HEK293 (cell line): ENCODE data around the gene RETREG3.

Source experiments
- HOXA7 ChIP-seq: sonication (generic); formaldehyde crosslinking; IDR thresholded peaks from 2 replicates; pipeline ENCODE4 v1.8.1; 2022; ENCODE audit warnings: missing genetic modification reagents, borderline replicate concordance
- KLF1 ChIP-seq: fragments of 450-650 bp; formaldehyde crosslinking; IDR thresholded peaks from 2 replicates; pipeline ENCODE4 v1.5.1; 2016; ENCODE audit warnings: missing biosample characterization, missing genetic modification characterization
- KLF8 ChIP-seq: fragments of 450-650 bp; formaldehyde crosslinking; IDR thresholded peaks from 2 replicates; pipeline ENCODE4 v1.5.1; 2016; ENCODE audit warnings: missing biosample characterization, missing genetic modification characterization
- MEIS1 ChIP-seq: sonication (generic); formaldehyde crosslinking; IDR thresholded peaks from 2 replicates; pipeline ENCODE4 v1.8.1; 2022; ENCODE audit warnings: missing genetic modification reagents, mild to moderate bottlenecking, borderline replicate concordance
- SP2 ChIP-seq: fragments of 450-650 bp; formaldehyde crosslinking; IDR thresholded peaks from 2 replicates; pipeline ENCODE4 v1.5.1; 2016; ENCODE audit warnings: missing biosample characterization, missing genetic modification characterization
- SP3 ChIP-seq: fragments of 450-650 bp; formaldehyde crosslinking; IDR thresholded peaks from 2 replicates; pipeline ENCODE4 v1.5.1; 2016; ENCODE audit warnings: missing biosample characterization, missing genetic modification characterization
- ZBTB20 ChIP-seq: fragments of 450-650 bp; formaldehyde crosslinking; IDR thresholded peaks from 2 replicates; pipeline ENCODE4 v1.5.1; 2016; ENCODE audit warnings: missing biosample characterization, missing genetic modification characterization
- ZIC2 ChIP-seq: fragments of 450-650 bp; formaldehyde crosslinking; IDR thresholded peaks from 2 replicates; pipeline ENCODE4 v1.5.1; 2016; ENCODE audit warnings: missing biosample characterization, missing genetic modification characterization
- ZNF140 ChIP-seq: fragments of 450-650 bp; formaldehyde crosslinking; IDR thresholded peaks from 2 replicates; pipeline ENCODE4 v1.5.1; 2016; ENCODE audit warnings: missing biosample characterization, missing genetic modification characterization
- ZNF266 ChIP-seq: fragments of 450-650 bp; formaldehyde crosslinking; IDR thresholded peaks from 2 replicates; pipeline ENCODE4 v1.5.1; 2016; ENCODE audit warnings: missing biosample characterization, missing genetic modification characterization, low read depth
- ZNF274 ChIP-seq, 2 experiments: fragments of 200-500 bp in 1 of 2; fragments of 450-650 bp in 1 of 2; sonication (Bioruptor generic) in 1 of 2; formaldehyde crosslinking in 1 of 2; IDR thresholded peaks; 2 replicates each; pipeline versions ENCODE4 v1.5.1 to v1.6.1; 2014 to 2016; ENCODE audit warnings: borderline replicate concordance in 1 of 2, inconsistent platforms in 1 of 2, low read length in 1 of 2, missing biosample characterization in 1 of 2, missing genetic modification characterization in 1 of 2
- ZNF423 ChIP-seq: fragments of 450-650 bp; formaldehyde crosslinking; IDR thresholded peaks from 2 replicates; pipeline ENCODE4 v1.5.1; 2016; ENCODE audit warnings: missing biosample characterization, missing genetic modification characterization
- ZNF473 ChIP-seq: fragments of 450-650 bp; formaldehyde crosslinking; IDR thresholded peaks from 2 replicates; pipeline ENCODE4 v1.5.1; 2017; ENCODE audit warnings: missing biosample characterization, missing genetic modification characterization
- ZNF561 ChIP-seq: fragments of 450-650 bp; IDR thresholded peaks from 2 replicates; pipeline ENCODE4 v1.5.1; 2018; ENCODE audit warnings: missing biosample characterization, missing genetic modification characterization, borderline replicate concordance
- ZNF623 ChIP-seq: fragments of 450-650 bp; formaldehyde crosslinking; IDR thresholded peaks from 2 replicates; pipeline ENCODE4 v1.5.1; 2016; ENCODE audit warnings: missing biosample characterization, missing genetic modification characterization
- ZNF624 ChIP-seq: fragments of 450-650 bp; formaldehyde crosslinking; IDR thresholded peaks from 2 replicates; pipeline ENCODE4 v1.5.1; 2017; ENCODE audit warnings: missing biosample characterization, missing genetic modification characterization
- TF ChIP-seq, protein P1 (sequence below): fragments of 450-650 bp; formaldehyde crosslinking; IDR thresholded peaks from 2 replicates; pipeline ENCODE4 v1.5.1; 2016; ENCODE audit warnings: missing biosample characterization, missing genetic modification characterization
- TF ChIP-seq, protein P2 (sequence below): fragments of 450-650 bp; formaldehyde crosslinking; IDR thresholded peaks from 2 replicates; pipeline ENCODE4 v1.5.1; 2016; ENCODE audit warnings: missing biosample characterization, missing genetic modification characterization
- TF ChIP-seq, protein P3 (sequence below): fragments of 450-650 bp; formaldehyde crosslinking; IDR thresholded peaks from 2 replicates; pipeline ENCODE4 v1.5.1; 2017; ENCODE audit warnings: missing biosample characterization, missing genetic modification characterization
- TF ChIP-seq, protein P4 (sequence below): fragments of 450-650 bp; formaldehyde crosslinking; IDR thresholded peaks from 2 replicates; pipeline ENCODE4 v1.5.1; 2016; ENCODE audit warnings: missing biosample characterization, missing genetic modification characterization
- TF ChIP-seq, protein P5 (sequence below): fragments of 450-650 bp; formaldehyde crosslinking; IDR thresholded peaks from 2 replicates; pipeline ENCODE4 v1.5.1; 2016; ENCODE audit warnings: missing biosample characterization, missing genetic modification characterization, borderline replicate concordance
- TF ChIP-seq, protein P6 (sequence below): fragments of 450-650 bp; IDR thresholded peaks from 2 replicates; pipeline ENCODE4 v1.5.1; 2018; ENCODE audit warnings: missing biosample characterization, mild to moderate bottlenecking, missing genetic modification characterization
- TF ChIP-seq, protein P7 (sequence below): fragments of 450-650 bp; formaldehyde crosslinking; IDR thresholded peaks from 2 replicates; pipeline ENCODE4 v1.5.1; 2016; ENCODE audit warnings: missing biosample characterization, missing genetic modification characterization, low read depth

Gene RETREG3

DNA sequence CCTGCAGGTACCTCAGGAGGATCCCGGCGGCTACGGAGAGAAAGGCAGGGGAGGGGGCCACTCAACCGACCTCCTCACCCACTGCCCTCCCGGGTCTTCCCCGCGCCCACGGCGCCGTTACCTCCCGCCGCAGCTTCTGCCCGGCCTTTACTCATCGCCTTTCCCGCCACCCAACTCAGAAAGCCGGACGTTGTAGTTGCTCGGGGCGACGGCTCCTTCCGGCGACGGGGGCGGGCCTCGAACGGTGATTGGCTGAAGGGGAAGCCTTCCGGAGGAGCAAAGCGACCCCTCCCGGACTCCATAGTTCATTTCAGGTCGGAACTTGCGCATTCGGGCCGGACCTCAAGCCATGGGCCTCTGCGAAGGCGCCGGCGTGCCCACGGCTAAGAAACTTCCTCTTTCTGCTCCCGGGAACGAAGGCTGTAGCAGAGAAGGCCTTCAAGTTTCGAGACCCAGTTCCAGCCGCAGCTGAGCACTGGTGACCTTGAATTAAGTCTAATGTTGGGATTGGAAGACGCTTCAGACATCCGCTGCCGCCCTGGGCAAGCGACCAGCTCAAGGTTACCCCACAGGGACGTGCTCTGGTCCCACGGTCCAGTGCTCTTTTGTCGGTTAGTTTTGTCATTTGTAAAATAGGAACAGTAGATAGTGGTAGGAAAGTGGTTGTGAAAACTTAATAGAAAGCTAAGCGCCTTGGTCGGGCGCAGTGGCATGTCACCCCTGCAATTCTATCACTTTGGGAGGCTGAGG lies 31.5 kb downstream of the RETREG3 start, which contains the start of gene PSMC3IP (continued):
- TF ChIP-seq, protein P1, sequence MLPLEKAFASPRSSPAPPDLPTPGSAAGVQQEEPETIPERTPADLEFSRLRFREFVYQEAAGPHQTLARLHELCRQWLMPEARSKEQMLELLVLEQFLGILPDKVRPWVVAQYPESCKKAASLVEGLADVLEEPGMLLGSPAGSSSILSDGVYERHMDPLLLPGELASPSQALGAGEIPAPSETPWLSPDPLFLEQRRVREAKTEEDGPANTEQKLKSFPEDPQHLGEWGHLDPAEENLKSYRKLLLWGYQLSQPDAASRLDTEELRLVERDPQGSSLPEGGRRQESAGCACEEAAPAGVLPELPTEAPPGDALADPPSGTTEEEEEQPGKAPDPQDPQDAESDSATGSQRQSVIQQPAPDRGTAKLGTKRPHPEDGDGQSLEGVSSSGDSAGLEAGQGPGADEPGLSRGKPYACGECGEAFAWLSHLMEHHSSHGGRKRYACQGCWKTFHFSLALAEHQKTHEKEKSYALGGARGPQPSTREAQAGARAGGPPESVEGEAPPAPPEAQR = no peak
- no peak for TF ChIP-seq ZNF274 (IDR thresholded peaks at IDR 0.05; ENCODE audit: low read length)
- no peak for TF ChIP-seq ZNF274 (tag by site-specific recombination; IDR thresholded peaks at IDR 0.05; ENCODE audit: borderline replicate concordance)
- no peak for TF ChIP-seq HOXA7 (CRISPR knock-in tag)
- TF ChIP-seq ZNF140 (tag by site-specific recombination) = no peak
- TF ChIP-seq, protein P2, sequence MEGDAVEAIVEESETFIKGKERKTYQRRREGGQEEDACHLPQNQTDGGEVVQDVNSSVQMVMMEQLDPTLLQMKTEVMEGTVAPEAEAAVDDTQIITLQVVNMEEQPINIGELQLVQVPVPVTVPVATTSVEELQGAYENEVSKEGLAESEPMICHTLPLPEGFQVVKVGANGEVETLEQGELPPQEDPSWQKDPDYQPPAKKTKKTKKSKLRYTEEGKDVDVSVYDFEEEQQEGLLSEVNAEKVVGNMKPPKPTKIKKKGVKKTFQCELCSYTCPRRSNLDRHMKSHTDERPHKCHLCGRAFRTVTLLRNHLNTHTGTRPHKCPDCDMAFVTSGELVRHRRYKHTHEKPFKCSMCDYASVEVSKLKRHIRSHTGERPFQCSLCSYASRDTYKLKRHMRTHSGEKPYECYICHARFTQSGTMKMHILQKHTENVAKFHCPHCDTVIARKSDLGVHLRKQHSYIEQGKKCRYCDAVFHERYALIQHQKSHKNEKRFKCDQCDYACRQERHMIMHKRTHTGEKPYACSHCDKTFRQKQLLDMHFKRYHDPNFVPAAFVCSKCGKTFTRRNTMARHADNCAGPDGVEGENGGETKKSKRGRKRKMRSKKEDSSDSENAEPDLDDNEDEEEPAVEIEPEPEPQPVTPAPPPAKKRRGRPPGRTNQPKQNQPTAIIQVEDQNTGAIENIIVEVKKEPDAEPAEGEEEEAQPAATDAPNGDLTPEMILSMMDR = peak; percentile 75
- TF ChIP-seq, protein P3, sequence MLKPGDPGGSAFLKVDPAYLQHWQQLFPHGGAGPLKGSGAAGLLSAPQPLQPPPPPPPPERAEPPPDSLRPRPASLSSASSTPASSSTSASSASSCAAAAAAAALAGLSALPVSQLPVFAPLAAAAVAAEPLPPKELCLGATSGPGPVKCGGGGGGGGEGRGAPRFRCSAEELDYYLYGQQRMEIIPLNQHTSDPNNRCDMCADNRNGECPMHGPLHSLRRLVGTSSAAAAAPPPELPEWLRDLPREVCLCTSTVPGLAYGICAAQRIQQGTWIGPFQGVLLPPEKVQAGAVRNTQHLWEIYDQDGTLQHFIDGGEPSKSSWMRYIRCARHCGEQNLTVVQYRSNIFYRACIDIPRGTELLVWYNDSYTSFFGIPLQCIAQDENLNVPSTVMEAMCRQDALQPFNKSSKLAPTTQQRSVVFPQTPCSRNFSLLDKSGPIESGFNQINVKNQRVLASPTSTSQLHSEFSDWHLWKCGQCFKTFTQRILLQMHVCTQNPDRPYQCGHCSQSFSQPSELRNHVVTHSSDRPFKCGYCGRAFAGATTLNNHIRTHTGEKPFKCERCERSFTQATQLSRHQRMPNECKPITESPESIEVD (tag by site-specific recombination) = no peak
- TF ChIP-seq ZNF624 = no peak
- TF ChIP-seq ZNF473 = no peak
- TF ChIP-seq, protein P4, sequence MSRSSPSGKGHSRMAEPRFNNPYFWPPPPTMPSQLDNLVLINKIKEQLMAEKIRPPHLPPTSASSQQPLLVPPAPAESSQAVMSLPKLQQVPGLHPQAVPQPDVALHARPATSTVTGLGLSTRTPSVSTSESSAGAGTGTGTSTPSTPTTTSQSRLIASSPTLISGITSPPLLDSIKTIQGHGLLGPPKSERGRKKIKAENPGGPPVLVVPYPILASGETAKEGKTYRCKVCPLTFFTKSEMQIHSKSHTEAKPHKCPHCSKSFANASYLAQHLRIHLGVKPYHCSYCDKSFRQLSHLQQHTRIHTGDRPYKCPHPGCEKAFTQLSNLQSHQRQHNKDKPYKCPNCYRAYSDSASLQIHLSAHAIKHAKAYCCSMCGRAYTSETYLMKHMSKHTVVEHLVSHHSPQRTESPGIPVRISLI (tag by site-specific recombination) = no peak
- peak; percentile 75 for TF ChIP-seq KLF8
- TF ChIP-seq ZNF623 (tag by site-specific recombination) = no peak
- TF ChIP-seq, protein P5, sequence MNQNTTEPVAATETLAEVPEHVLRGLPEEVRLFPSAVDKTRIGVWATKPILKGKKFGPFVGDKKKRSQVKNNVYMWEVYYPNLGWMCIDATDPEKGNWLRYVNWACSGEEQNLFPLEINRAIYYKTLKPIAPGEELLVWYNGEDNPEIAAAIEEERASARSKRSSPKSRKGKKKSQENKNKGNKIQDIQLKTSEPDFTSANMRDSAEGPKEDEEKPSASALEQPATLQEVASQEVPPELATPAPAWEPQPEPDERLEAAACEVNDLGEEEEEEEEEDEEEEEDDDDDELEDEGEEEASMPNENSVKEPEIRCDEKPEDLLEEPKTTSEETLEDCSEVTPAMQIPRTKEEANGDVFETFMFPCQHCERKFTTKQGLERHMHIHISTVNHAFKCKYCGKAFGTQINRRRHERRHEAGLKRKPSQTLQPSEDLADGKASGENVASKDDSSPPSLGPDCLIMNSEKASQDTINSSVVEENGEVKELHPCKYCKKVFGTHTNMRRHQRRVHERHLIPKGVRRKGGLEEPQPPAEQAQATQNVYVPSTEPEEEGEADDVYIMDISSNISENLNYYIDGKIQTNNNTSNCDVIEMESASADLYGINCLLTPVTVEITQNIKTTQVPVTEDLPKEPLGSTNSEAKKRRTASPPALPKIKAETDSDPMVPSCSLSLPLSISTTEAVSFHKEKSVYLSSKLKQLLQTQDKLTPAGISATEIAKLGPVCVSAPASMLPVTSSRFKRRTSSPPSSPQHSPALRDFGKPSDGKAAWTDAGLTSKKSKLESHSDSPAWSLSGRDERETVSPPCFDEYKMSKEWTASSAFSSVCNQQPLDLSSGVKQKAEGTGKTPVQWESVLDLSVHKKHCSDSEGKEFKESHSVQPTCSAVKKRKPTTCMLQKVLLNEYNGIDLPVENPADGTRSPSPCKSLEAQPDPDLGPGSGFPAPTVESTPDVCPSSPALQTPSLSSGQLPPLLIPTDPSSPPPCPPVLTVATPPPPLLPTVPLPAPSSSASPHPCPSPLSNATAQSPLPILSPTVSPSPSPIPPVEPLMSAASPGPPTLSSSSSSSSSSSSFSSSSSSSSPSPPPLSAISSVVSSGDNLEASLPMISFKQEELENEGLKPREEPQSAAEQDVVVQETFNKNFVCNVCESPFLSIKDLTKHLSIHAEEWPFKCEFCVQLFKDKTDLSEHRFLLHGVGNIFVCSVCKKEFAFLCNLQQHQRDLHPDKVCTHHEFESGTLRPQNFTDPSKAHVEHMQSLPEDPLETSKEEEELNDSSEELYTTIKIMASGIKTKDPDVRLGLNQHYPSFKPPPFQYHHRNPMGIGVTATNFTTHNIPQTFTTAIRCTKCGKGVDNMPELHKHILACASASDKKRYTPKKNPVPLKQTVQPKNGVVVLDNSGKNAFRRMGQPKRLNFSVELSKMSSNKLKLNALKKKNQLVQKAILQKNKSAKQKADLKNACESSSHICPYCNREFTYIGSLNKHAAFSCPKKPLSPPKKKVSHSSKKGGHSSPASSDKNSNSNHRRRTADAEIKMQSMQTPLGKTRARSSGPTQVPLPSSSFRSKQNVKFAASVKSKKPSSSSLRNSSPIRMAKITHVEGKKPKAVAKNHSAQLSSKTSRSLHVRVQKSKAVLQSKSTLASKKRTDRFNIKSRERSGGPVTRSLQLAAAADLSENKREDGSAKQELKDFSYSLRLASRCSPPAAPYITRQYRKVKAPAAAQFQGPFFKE = no peak
- TF ChIP-seq, protein P6, sequence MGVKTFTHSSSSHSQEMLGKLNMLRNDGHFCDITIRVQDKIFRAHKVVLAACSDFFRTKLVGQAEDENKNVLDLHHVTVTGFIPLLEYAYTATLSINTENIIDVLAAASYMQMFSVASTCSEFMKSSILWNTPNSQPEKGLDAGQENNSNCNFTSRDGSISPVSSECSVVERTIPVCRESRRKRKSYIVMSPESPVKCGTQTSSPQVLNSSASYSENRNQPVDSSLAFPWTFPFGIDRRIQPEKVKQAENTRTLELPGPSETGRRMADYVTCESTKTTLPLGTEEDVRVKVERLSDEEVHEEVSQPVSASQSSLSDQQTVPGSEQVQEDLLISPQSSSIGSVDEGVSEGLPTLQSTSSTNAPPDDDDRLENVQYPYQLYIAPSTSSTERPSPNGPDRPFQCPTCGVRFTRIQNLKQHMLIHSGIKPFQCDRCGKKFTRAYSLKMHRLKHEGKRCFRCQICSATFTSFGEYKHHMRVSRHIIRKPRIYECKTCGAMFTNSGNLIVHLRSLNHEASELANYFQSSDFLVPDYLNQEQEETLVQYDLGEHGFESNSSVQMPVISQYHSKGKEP = no peak
- no peak for TF ChIP-seq ZNF266 (tag by site-specific recombination)
- TF ChIP-seq, protein P7, sequence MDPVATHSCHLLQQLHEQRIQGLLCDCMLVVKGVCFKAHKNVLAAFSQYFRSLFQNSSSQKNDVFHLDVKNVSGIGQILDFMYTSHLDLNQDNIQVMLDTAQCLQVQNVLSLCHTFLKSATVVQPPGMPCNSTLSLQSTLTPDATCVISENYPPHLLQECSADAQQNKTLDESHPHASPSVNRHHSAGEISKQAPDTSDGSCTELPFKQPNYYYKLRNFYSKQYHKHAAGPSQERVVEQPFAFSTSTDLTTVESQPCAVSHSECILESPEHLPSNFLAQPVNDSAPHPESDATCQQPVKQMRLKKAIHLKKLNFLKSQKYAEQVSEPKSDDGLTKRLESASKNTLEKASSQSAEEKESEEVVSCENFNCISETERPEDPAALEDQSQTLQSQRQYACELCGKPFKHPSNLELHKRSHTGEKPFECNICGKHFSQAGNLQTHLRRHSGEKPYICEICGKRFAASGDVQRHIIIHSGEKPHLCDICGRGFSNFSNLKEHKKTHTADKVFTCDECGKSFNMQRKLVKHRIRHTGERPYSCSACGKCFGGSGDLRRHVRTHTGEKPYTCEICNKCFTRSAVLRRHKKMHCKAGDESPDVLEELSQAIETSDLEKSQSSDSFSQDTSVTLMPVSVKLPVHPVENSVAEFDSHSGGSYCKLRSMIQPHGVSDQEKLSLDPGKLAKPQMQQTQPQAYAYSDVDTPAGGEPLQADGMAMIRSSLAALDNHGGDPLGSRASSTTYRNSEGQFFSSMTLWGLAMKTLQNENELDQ (tag by site-specific recombination) = no peak
- no peak for TF ChIP-seq MEIS1
- no peak for TF ChIP-seq ZBTB20 (tag by site-specific recombination)
- TF ChIP-seq SP3 (tag by site-specific recombination) = peak; percentile 50
- TF ChIP-seq SP2 = peak; percentile 93
- TF ChIP-seq KLF1 (tag by site-specific recombination) = no peak
- TF ChIP-seq ZNF423 (tag by site-specific recombination) = no peak
- no peak for TF ChIP-seq ZNF561 (tag by site-specific recombination)
- peak; percentile 25; the same call in 1 of the 2 replicates for TF ChIP-seq ZIC2
